OCI-M2 (cell line): ENCODE measurements around the gene GAB2.

Experiments used
- DNase-seq: peaks from one replicate; lab custom pipeline; 2025; ENCODE audit not compliant: unreplicated experiment; lab: John Stamatoyannopoulos, UW

The GAB2 gene

GRCh38 chr11:78346799-78347198 is 70.8 kb downstream of the GAB2 start:
- DNase-seq: no peak

- no peak for DNase-seq
Observed at GRCh38 chr11:78345450-78345849, 72.2 kb downstream of the GAB2 start.

- no peak for DNase-seq
Observed at GRCh38 chr11:78344676-78345075, 72.9 kb downstream of the GAB2 start.

- no peak for DNase-seq
Observed at GRCh38 chr11:78344094-78344493, 73.5 kb downstream of the GAB2 start.

- DNase-seq: no peak
Observed at GRCh38 chr11:78343303-78343702, 74.3 kb downstream of the GAB2 start.

GRCh38 chr11:78341841-78342240 is 75.8 kb downstream of the GAB2 start:
- no peak for DNase-seq

GRCh38 chr11:78340530-78340929 is 77.1 kb downstream of the GAB2 start:
- no peak for DNase-seq

- no peak for DNase-seq
Observed at GRCh38 chr11:78339945-78340344, 77.7 kb downstream of the GAB2 start.

- no peak for DNase-seq
Observed at GRCh38 chr11:78339483-78339882, 78.1 kb downstream of the GAB2 start.

- DNase-seq: no peak
Observed at GRCh38 chr11:78338702-78339101, 78.9 kb downstream of the GAB2 start.

GRCh38 chr11:78338138-78338537 is 79.5 kb downstream of the GAB2 start:
- no peak for DNase-seq

- no peak for DNase-seq
Observed at GRCh38 chr11:78337554-78337924, 80.1 kb downstream of the GAB2 start.

- no peak for DNase-seq
Observed at GRCh38 chr11:78336877-78337553, 80.6 kb downstream of the GAB2 start.

- no peak for DNase-seq
Observed at GRCh38 chr11:78334109-78334508, 83.5 kb downstream of the GAB2 start.

GRCh38 chr11:78332872-78333271 is 84.7 kb downstream of the GAB2 start:
- no peak for DNase-seq

- DNase-seq: no peak
Observed at GRCh38 chr11:78332174-78332866, 85.3 kb downstream of the GAB2 start.

GRCh38 chr11:78331711-78332110 is 85.9 kb downstream of the GAB2 start:
- no peak for DNase-seq

GRCh38 chr11:78330361-78330760 is 87.3 kb downstream of the GAB2 start:
- DNase-seq: no peak

- no peak for DNase-seq
Observed at GRCh38 chr11:78327945-78328344, 89.7 kb downstream of the GAB2 start.

- DNase-seq: no peak
Observed at GRCh38 chr11:78325274-78325781, 92.3 kb downstream of the GAB2 start.

- no peak for DNase-seq
Observed at GRCh38 chr11:78323363-78323762, 94.3 kb downstream of the GAB2 start.

- no peak for DNase-seq
Observed at GRCh38 chr11:78319453-78319955, 98.1 kb downstream of the GAB2 start.
